Measurements from ENCODE around the gene ABCD2. TPM values are rescaled to one million over a fixed set of nuclear protein-coding genes. Genes with fewer than 3 reads are reported as not detected.

Gene ABCD2
- total and polyA plus RNA-seq, 2 donors (not counting 3 experiments of a cell fraction or from before 2014, with no cell fraction given) = not detected

- no peaks in the 10 kb centered on the region for H3K4me1 ChIP-seq (ENCODE audit: control insufficient read depth, extremely low read depth, insufficient read depth, low read length)
- no peaks in the 10 kb centered on the region for H3K9me3 ChIP-seq (replicated peaks; ENCODE audit: control insufficient read depth, insufficient read depth, low read length)
- H2AFZ ChIP-seq (ENCODE audit: low read depth, low read length) = no peak overlapping the region
- dilution Hi-C loops (cut with MboI; ENCODE audit: extremely low pct_ligation_motif_present, low sequenced_read_pairs) = no loop called here
- H3K36me3 ChIP-seq (ENCODE audit: control insufficient read depth in 2 of 2, extremely low read depth in 1 of 2, insufficient read depth in 2 of 2, low read length in 2 of 2) = no peaks in the 10 kb centered on the region
- ChIA-PET POLR2A (no interaction called here), CTCF (interaction anchor here (1.4 kb wide), 1 partner anchor 59 kb away, joined by 3 read pairs; no protein-coding TSS in a partner anchor)
- no peak overlapping the region for H3K27ac ChIP-seq (ENCODE audit: insufficient read depth, low read depth, low read length)
- peaks cover 0 to 2% of the 10 kb centered on the region in 2 experiments for H3K27me3 ChIP-seq (ENCODE audit: control insufficient read depth in 2 of 2, insufficient read depth in 2 of 2, low read length in 2 of 2)
- no peak overlapping the region for H3K4me2 ChIP-seq (ENCODE audit: insufficient read depth, low read length)
- H3K4me3 ChIP-seq (replicated peaks in 1 of 3; ENCODE audit: insufficient read depth in 1 of 3, low read depth in 1 of 3, low read length in 3 of 3) = no peak overlapping the region
- no peak overlapping the region for H3K9ac ChIP-seq (replicated peaks; ENCODE audit: extremely low read depth, insufficient read depth, low read length)
- H3K79me2 ChIP-seq (ENCODE audit: control insufficient read depth, insufficient read depth, low read length) = no peaks in the 10 kb centered on the region
- H3K9me1 ChIP-seq (replicated peaks; ENCODE audit: control insufficient read depth, extremely low read depth, insufficient read depth, low read length) = no peaks in the 10 kb centered on the region
- H4K20me1 ChIP-seq (replicated peaks; ENCODE audit: control insufficient read depth, extremely low read depth, insufficient read depth, low read length) = no peaks in the 10 kb centered on the region
- intact Hi-C loops (cut with micrococcal nuclease) = no loop called here
- FAIRE-seq (no peak), DNase-seq (ENCODE audit: low read depth, low spot score) (no peak)
- BruUV-seq (replicated peaks) = no TSS peak
- no peak for TF ChIP-seq FOS (IDR thresholded peaks at IDR 0.05; ENCODE audit: borderline replicate concordance, insufficient read depth, low read length)
- no peak for TF ChIP-seq MYC (IDR thresholded peaks at IDR 0.05; ENCODE audit: low read depth, low read length)
- TF ChIP-seq MAX (IDR thresholded peaks at IDR 0.05; ENCODE audit: insufficient read depth, insufficient read length) = no peak
- no peak for TF ChIP-seq JUN (IDR thresholded peaks at IDR 0.05; ENCODE audit: borderline replicate concordance, insufficient read depth, insufficient read length, low read depth)
- no peak for TF ChIP-seq EZH2 (IDR thresholded peaks at IDR 0.05; ENCODE audit: borderline replicate concordance, low read depth, low read length, severe bottlenecking)
- TF ChIP-seq POLR2AphosphoS5 (IDR thresholded peaks at IDR 0.05; ENCODE audit: insufficient read depth, low read depth, low read length) = no peak
- TF ChIP-seq POLR2A (IDR thresholded peaks at IDR 0.05; ENCODE audit: low read depth, low read length) = no peak
- TF ChIP-seq CTCF (IDR thresholded peaks at IDR 0.05; ENCODE audit: extremely low read depth in 1 of 2, insufficient read depth in 1 of 2, low read depth in 1 of 2, low read length in 2 of 2) = no peak
- TF ChIP-seq GATA2 (IDR thresholded peaks at IDR 0.05; ENCODE audit: insufficient read depth, insufficient read length, low read depth, low read length) = no peak
Measured at GRCh38 chr12:39632670-39633069, 13.1 kb upstream of the ABCD2 start.
